ENCODE results near the gene RNF166. TPM values are rescaled to one million over a fixed set of nuclear protein-coding genes. Genes with fewer than 3 reads are reported as not detected.

RNF166 gene
- total and polyA plus RNA-seq, 4 donors, result 6.5 to 9.1 (median 7.6) TPM

- TF ChIP-seq ATF3 (IDR thresholded peaks at IDR 0.05) (no peak), FOXA1 (IDR thresholded peaks at IDR 0.05) (no peak), YY1 (IDR thresholded peaks at IDR 0.05) (no peak), ZBTB33 (IDR thresholded peaks at IDR 0.05) (no peak)
Observed at GRCh38 chr16:88741368-88741767, 35.2 kb upstream of the RNF166 start (continued).

- no peak overlapping the region for H3K9ac ChIP-seq (ENCODE audit: low read depth in 1 of 2, low read length in 2 of 2)
- H3K36me3 ChIP-seq (ENCODE audit: control insufficient read depth in 4 of 4, insufficient read depth in 3 of 4, low read depth in 1 of 4, low read length in 3 of 4), result peaks cover 0 to 19% (median 11%) of the 10 kb centered on the region in 4 donors
- H3K27ac ChIP-seq (ENCODE audit: low read depth in 1 of 2, low read length in 2 of 2), result no peak overlapping the region
- no peak for DNase-seq (ENCODE audit: low spot score)
- no peak overlapping the region for H3K4me3 ChIP-seq (ENCODE audit: low read depth in 1 of 3, low read length in 3 of 3)
- H3K4me1 ChIP-seq (ENCODE audit: control insufficient read depth in 4 of 4, insufficient read depth in 4 of 4, low read length in 3 of 4), result peaks cover 0 to 17% (median 7%) of the 10 kb centered on the region in 4 donors
- no peaks in the 10 kb centered on the region for H3K9me3 ChIP-seq (ENCODE audit: control insufficient read depth in 4 of 4, low read length in 3 of 4)
- TF ChIP-seq SP1 (IDR thresholded peaks at IDR 0.05), result no peak
- TF ChIP-seq HNF4G (IDR thresholded peaks at IDR 0.05), result no peak
- no peak for TF ChIP-seq ATF3 (IDR thresholded peaks at IDR 0.05)
- TF ChIP-seq MAX (IDR thresholded peaks at IDR 0.05), result no peak
- no peak for TF ChIP-seq RXRA (IDR thresholded peaks at IDR 0.05)
- no peak for TF ChIP-seq YY1 (IDR thresholded peaks at IDR 0.05)
- TF ChIP-seq ZBTB33 (IDR thresholded peaks at IDR 0.05), result no peak
- TF ChIP-seq HNF4A (conservative IDR thresholded peaks at IDR 0.05), result no peak
- TF ChIP-seq EGR1 (IDR thresholded peaks at IDR 0.05; ENCODE audit: low read depth in 2 of 2), result no peak
- TF ChIP-seq JUND (IDR thresholded peaks at IDR 0.05), result no peak
- no peak for TF ChIP-seq FOXA2 (IDR thresholded peaks at IDR 0.05)
- no peak for TF ChIP-seq FOXA1 (IDR thresholded peaks at IDR 0.05)
- no peak for TF ChIP-seq RAD21 (IDR thresholded peaks at IDR 0.05)
- TF ChIP-seq GABPA (IDR thresholded peaks at IDR 0.05 in 1 of 2, conservative IDR thresholded peaks at IDR 0.05 in 1 of 2), result no peak
- no peak for TF ChIP-seq REST (IDR thresholded peaks at IDR 0.05)
- TF ChIP-seq TAF1 (conservative IDR thresholded peaks at IDR 0.05), result no peak
- TF ChIP-seq NR2F2 (IDR thresholded peaks at IDR 0.05), result no peak
- no peak for TF ChIP-seq CTCF (IDR thresholded peaks at IDR 0.05; ENCODE audit: low read depth, low read length, missing input control)
- no peaks in the 10 kb centered on the region for H3K27me3 ChIP-seq (ENCODE audit: control insufficient read depth in 4 of 4, insufficient read depth in 4 of 4, low read length in 3 of 4)
- WGBS, result 94% methylated on average over 12 of the region's 12 CpGs
Observed at GRCh38 chr16:88740727-88741055, 34.5 kb upstream of the RNF166 start.
